ENCODE measurements around the gene MRPL34.
A peak's percentile ranks its signal among the peaks of the same experiment; 100 is the strongest.

The MRPL34 gene

DNA sequence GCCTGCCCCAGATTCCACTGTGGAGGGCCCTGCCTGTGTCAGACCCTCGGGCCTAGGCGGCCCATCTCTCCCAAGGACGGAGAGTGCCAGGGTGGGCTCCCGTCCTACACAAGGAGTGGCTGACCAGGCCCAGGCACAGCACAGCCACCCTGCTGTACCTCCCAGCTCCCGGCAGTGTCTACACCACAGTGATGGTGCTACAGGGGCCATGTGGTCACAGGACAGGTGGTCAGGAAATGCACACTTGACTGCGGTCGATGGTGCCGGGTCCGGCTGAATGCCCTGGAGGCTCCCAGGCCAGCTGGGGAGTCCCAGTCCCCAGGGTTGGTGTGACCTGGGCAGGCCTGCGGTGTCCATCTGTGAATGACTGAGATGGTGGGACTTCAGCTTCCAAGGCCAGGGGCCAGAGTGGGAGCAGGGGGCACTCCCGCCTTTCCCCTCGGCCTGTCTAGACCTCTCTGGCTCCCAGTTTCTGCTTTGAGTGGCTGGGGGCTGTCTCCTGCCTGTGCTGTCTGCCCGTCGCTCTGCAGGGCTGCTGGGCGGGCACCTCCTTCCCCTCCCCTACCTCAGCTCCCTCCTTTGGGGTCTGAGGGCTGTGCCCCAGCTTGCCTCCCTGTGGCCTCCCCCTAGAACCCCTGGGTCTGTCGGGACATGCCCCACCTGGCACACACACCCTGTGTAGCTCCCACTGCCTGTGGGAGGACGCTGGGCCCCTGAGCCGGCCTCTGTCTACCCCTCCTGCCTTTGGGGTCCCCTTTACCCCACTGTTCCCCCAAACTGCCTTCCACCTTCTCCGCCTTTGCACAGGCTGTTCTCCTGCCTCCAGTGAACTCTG, 16.2 kb downstream of the MRPL34 start:
- peak overlapping the region; percentile 34; the same call in 1 of the 2 replicates for H3K27ac ChIP-seq

DNA sequence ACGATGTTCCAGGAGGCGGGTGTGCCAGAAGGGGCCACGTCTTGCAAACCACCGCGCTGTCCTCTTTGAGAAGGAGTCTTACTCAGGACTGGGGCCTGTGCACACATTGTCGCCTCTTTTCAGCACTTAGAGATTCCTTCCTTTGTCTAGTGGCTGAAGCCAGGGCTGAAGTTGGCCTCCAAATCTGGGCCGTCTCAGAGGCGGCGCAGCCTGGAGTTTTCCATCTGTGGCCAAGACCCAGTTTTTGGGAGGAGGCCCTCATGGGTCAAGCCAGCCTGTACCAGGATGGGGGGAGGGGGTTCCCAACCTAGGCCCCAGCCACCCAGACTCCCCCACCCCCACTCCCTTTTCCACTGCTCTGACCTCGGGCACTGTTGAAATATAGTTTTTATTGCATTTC, 17.2 kb downstream of the MRPL34 start:
- no peak for TF ChIP-seq ZFX (IDR thresholded peaks at IDR 0.05; ENCODE audit: borderline replicate concordance)
- TF ChIP-seq, protein P1, sequence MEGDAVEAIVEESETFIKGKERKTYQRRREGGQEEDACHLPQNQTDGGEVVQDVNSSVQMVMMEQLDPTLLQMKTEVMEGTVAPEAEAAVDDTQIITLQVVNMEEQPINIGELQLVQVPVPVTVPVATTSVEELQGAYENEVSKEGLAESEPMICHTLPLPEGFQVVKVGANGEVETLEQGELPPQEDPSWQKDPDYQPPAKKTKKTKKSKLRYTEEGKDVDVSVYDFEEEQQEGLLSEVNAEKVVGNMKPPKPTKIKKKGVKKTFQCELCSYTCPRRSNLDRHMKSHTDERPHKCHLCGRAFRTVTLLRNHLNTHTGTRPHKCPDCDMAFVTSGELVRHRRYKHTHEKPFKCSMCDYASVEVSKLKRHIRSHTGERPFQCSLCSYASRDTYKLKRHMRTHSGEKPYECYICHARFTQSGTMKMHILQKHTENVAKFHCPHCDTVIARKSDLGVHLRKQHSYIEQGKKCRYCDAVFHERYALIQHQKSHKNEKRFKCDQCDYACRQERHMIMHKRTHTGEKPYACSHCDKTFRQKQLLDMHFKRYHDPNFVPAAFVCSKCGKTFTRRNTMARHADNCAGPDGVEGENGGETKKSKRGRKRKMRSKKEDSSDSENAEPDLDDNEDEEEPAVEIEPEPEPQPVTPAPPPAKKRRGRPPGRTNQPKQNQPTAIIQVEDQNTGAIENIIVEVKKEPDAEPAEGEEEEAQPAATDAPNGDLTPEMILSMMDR (IDR thresholded peaks at IDR 0.05), result no peak
- H3K27ac ChIP-seq, result peak overlapping the region; percentile 34; the same call in 1 of the 2 replicates

More for the DNA sequence above, 16.2 kb downstream of the MRPL34 start:
- TF ChIP-seq, protein P1 (IDR thresholded peaks at IDR 0.05), result no peak
- TF ChIP-seq ZFX (IDR thresholded peaks at IDR 0.05; ENCODE audit: borderline replicate concordance), result no peak

DNA sequence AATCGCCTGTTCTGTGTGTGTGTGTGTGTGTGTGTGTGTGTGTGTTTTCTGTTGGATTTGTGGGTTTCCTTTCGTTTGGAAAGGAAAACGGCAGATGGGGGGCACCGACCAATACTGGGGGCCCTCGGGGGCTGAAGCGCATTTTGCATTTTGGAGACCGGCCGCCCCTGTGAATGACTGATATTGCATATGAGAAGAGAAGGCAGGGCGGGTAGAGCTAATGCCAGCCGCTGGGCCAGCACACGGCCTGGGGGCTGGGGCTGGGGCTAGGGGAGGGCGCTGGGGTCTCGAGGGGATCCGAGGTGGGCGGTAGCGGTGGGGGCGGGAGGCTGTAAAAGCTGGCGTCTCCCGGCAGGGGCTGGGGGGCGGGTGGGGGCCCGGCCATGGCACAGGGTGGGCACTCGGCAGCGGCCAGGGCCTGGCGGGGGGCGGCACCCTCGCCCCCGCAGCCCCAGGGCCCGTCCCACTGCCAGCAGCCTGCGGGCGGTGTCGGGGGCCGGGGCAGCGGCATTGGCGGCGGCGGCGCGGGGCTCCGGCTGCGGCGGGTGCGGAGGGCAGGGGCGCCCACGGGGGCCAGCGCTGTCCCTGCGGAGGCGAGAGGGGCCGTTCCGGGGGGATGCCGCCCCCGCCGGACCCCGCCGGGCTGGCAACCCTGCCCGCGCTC, 17.8 kb downstream of the MRPL34 start:
- TF ChIP-seq ZFX (IDR thresholded peaks at IDR 0.05; ENCODE audit: borderline replicate concordance), result no peak
- TF ChIP-seq, protein P1 (IDR thresholded peaks at IDR 0.05), result no peak
- no peak overlapping the region; the same call in 1 of the 2 replicates for H3K27ac ChIP-seq

DNA sequence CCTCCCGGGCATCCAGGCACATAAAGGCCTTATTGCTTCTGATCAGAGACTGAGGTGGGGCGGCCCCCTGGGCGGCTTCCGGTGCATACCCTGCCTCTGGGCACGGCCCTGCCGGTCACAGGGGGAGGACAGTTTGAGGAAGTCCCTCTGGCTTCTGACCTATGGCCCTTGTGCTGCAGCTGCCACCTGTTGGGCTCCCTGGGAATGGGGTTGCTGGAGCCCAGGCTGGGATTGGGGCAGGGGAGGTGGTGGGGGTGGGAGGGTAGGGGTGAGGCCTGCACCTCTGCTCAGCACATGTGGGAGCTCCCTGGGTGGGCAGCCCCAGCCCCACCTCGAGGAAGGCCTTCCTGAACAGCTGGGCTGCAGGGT, 18.3 kb downstream of the MRPL34 start:
- TF ChIP-seq, protein P1 (IDR thresholded peaks at IDR 0.05), result no peak
- TF ChIP-seq ZFX (IDR thresholded peaks at IDR 0.05; ENCODE audit: borderline replicate concordance), result no peak
- H3K27ac ChIP-seq, result no peak overlapping the region

DNA sequence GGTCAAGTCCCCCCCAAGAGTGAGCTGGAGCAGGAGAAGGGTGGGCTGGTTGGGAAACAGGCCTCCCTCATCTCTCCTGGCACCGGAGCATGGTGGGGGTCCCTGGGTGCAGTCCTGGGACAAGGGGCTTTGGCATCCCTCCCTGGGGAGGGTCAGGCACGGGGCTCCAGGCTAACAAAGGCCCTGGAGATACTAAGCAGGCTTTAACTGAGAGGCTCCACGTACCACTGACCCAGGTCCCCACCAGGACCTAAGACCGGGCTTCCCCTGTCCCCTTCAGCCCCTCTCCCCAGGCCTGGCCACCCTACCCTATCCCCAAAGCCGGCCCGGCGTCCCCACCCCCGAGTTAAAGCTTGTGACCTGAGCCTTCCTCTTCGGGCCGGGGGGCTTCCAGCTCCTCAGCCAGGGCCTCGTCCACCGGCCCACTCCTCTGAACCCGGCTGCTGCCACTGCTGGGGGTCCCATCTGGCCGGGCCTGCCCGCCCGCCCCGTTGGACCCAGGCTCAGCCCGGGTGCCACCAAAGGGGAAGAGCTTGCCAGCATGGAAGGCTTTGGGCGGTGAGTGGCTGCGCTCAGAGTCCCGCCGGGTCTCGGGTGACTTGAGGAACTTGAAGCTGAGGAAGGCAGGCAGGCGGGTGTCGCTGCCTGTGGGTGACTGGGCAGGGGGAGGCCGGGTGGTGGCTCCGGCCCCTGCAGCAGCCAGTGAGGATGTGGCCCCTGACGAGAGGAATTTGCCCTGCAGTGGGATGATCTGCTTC, 18.9 kb downstream of the MRPL34 start:
- no peak overlapping the region for H3K27ac ChIP-seq
- TF ChIP-seq, protein P1 (IDR thresholded peaks at IDR 0.05), result no peak
- no peak for TF ChIP-seq ZFX (IDR thresholded peaks at IDR 0.05; ENCODE audit: borderline replicate concordance)

DNA sequence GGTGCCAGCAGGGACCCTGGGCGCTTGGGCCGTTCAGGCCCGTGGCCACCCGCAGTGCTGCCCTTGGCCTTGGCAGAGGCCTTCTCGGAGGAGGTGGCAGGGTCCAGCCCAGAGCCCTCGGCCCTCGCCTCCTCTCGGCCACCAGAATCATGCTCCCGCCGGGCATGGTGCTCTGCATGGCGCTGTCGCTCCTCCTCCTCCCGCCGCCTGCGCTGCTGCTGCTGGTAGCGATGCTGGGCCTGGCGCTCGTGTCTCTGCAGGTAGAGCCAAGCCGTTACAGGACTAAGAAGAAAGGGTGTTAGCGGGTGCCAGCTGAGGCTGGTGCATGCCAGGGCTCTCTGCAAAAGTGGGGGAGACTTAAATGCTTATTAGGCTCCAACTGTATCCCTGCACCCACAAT, 19.5 kb downstream of the MRPL34 start:
- TF ChIP-seq ZFX (IDR thresholded peaks at IDR 0.05; ENCODE audit: borderline replicate concordance), result no peak
- TF ChIP-seq, protein P1 (IDR thresholded peaks at IDR 0.05), result no peak
- H3K27ac ChIP-seq, result no peak overlapping the region

All from 22Rv1 (cell line).